H1 (cell line): ENCODE measurements around the gene SUCLG2.

ENCODE experiments used
- POLR2AphosphoS5 ChIP-seq: IDR thresholded peaks from 2 replicates; pipeline ENCODE4 v1.6.1; 2011; ENCODE audit warnings: low read depth, low read length
- YY1 ChIP-seq: IDR thresholded peaks from 2 replicates; pipeline ENCODE4 v1.6.1; 2011; ENCODE audit warnings: low read depth, mild to moderate bottlenecking, low read length
- TF ChIP-seq, protein P1 (sequence below), 3 experiments: IDR thresholded peaks; 1 replicate in 2 of 3; 2 replicates in 1 of 3; pipeline versions ENCODE4 v1.5.1 to v1.6.1; 2011; ENCODE audit warnings: low read length in 3 of 3, mild to moderate bottlenecking in 3 of 3, inconsistent platforms in 2 of 3, low read depth in 1 of 3, moderate library complexity in 1 of 3; ENCODE audit not compliant: insufficient read depth in 1 of 3; ENCODE audit errors: control extremely low read depth in 1 of 3
- TF ChIP-seq, protein P2 (sequence below): IDR thresholded peaks from 2 replicates; pipeline ENCODE4 v1.6.1; 2011; ENCODE audit warnings: low read depth, mild to moderate bottlenecking, low read length; ENCODE audit not compliant: insufficient read depth

DNA sequence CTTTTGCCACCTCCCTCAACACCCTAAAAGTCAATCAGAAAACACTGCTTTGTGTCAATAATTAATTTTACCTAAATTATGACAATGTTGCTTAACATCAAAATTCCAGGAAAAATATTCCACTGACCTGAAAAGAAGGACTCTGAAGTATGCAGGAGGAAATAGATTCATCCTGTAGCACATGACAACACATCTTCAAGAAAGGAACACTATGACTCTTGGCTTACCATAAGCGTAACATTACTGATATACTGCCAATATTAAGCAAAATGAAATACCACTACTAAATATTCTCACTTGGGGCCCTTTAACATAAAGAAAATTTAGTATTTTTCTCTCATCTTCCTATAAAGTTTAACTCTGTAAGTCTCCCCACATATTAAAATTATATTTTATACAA, 9.6 kb downstream of the SUCLG2 start:
- TF ChIP-seq, protein P1, sequence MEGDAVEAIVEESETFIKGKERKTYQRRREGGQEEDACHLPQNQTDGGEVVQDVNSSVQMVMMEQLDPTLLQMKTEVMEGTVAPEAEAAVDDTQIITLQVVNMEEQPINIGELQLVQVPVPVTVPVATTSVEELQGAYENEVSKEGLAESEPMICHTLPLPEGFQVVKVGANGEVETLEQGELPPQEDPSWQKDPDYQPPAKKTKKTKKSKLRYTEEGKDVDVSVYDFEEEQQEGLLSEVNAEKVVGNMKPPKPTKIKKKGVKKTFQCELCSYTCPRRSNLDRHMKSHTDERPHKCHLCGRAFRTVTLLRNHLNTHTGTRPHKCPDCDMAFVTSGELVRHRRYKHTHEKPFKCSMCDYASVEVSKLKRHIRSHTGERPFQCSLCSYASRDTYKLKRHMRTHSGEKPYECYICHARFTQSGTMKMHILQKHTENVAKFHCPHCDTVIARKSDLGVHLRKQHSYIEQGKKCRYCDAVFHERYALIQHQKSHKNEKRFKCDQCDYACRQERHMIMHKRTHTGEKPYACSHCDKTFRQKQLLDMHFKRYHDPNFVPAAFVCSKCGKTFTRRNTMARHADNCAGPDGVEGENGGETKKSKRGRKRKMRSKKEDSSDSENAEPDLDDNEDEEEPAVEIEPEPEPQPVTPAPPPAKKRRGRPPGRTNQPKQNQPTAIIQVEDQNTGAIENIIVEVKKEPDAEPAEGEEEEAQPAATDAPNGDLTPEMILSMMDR (IDR thresholded peaks at IDR 0.05; ENCODE audit: control extremely low read depth in 1 of 3, insufficient read depth in 1 of 3, low read depth in 1 of 3, low read length in 3 of 3) = no peak
- TF ChIP-seq YY1 = no peak
- TF ChIP-seq, protein P2, sequence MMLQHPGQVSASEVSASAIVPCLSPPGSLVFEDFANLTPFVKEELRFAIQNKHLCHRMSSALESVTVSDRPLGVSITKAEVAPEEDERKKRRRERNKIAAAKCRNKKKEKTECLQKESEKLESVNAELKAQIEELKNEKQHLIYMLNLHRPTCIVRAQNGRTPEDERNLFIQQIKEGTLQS = no peak
- TF ChIP-seq POLR2AphosphoS5 = no peak
